Breast epithelium (tissue), 3 donors: ENCODE results near the gene SMARCA4.

Experiments
- POLR2A ChIP-seq: fragments of 450-650 bp; IDR thresholded peaks from one replicate; pipeline ENCODE4 v1.6.1; 2016; ENCODE audit warnings: antibody characterized with exemption, mild to moderate bottlenecking, moderate library complexity
- POLR2AphosphoS5 ChIP-seq, 3 donors: sonication (generic); formaldehyde crosslinking; IDR thresholded peaks; one replicate each; pipeline ENCODE4 v1.6.1; 2017; ENCODE audit warnings: antibody characterized with exemption in 3 of 3
- TF ChIP-seq, protein P1 (sequence below), 3 donors: fragments of 450-650 bp; IDR thresholded peaks; one replicate each; pipeline ENCODE4 v1.5.1; 2016 to 2017; ENCODE audit warnings: antibody characterized with exemption in 3 of 3, mild to moderate bottlenecking in 3 of 3, moderate library complexity in 3 of 3

DNA sequence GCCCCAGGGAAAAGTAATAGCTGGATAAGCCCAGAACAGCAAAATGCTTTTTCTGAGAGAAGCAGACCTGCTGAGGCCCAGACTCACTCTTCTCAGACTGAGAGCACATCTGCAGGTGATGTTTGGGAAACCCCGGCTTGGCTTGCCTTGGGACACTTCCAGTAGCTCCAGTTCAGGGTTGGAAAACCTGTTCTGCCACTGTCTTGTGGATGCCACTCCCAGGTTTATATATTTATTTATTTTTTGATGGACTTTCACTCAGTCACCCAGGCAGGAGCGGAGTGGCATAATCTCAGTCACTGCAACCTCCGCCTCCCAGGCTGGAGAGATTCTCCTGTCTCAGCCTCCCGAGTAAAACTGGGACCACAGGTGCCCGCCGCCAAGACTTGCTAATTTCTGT lies 8.0 kb upstream of the SMARCA4 start:
- TF ChIP-seq, protein P1, sequence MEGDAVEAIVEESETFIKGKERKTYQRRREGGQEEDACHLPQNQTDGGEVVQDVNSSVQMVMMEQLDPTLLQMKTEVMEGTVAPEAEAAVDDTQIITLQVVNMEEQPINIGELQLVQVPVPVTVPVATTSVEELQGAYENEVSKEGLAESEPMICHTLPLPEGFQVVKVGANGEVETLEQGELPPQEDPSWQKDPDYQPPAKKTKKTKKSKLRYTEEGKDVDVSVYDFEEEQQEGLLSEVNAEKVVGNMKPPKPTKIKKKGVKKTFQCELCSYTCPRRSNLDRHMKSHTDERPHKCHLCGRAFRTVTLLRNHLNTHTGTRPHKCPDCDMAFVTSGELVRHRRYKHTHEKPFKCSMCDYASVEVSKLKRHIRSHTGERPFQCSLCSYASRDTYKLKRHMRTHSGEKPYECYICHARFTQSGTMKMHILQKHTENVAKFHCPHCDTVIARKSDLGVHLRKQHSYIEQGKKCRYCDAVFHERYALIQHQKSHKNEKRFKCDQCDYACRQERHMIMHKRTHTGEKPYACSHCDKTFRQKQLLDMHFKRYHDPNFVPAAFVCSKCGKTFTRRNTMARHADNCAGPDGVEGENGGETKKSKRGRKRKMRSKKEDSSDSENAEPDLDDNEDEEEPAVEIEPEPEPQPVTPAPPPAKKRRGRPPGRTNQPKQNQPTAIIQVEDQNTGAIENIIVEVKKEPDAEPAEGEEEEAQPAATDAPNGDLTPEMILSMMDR (IDR thresholded peaks at IDR 0.05) = no peak
- TF ChIP-seq POLR2AphosphoS5 (IDR thresholded peaks at IDR 0.05) (no peak), POLR2A (no peak)
